ENCODE measurements around the gene POU3F1.

DNA sequence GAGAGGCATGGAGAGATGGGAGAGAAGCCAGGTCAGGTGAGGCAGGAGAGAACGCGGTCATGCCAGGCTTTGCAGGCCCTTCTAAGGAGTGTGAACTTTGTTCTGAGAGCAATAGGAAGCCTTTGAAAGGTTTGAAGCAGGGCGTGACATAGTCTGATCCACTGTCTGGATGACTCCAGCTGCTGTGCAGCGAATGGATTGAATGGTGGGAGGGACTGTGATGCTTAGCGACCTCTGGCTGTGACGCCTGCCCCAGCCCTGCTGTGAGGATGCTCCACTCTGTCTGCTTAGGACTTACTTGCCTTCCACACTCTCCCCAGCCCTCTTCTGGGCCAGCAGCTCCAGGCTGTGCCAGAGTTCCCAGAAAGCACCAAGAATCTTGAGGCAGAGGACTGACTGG is 41.8 kb upstream of the POU3F1 start:
- TF ChIP-seq CHD1 (IDR thresholded peaks at IDR 0.05; ENCODE audit: low read depth, low read length) (no peak), MAFK (IDR thresholded peaks at IDR 0.05; ENCODE audit: low read depth, low read length) (no peak), MXI1 (IDR thresholded peaks at IDR 0.05; ENCODE audit: borderline replicate concordance, low read depth, low read length) (no peak), RFX5 (IDR thresholded peaks at IDR 0.05; ENCODE audit: low read depth, low read length) (no peak)
